A549 treated with AZD2906 at 1 μM for 4 hours (cell line): ENCODE measurements around the gene MPND. TPM values are rescaled to one million over a fixed set of nuclear protein-coding genes. Genes with fewer than 3 reads are reported as not detected.

ENCODE experiments used
- total RNA-seq: library from RNA; stranded (reverse); fragments of 200-300 nt; extraction: Qiagen RNA extraction; gene quantifications from 5 replicates; pipeline ENCODE4 v1.2.3, GENCODE V29; 2022

MPND gene
- 5.0 to 12.2 TPM (median 10.5 TPM) in 5 replicates for total RNA-seq

GRCh38 chr19:4343370-4344307, at the start of gene MPND:
TSS of gene MPND (plus strand) at chr19:4343562. CDS start at chr19:4343594, 32 bp downstream.

GRCh38 chr19:4302243-4302640, 41.1 kb upstream of the MPND start, which contains the start of gene TMIGD2:
TSS of gene TMIGD2 (minus strand) at chr19:4302389. CDS start at chr19:4302385, 4 bp downstream.

GRCh38 chr19:4304538-4305256, 38.7 kb upstream of the MPND start, which contains the start of gene FSD1:
TSS of gene FSD1 (plus strand) at chr19:4304598. CDS start at chr19:4304747, 149 bp downstream.

GRCh38 chr19:4338441-4339355, 4.7 kb upstream of the MPND start, which contains the start of gene STAP2:
TSS of gene STAP2 (minus strand) at chr19:4338827. CDS start at chr19:4338753, 74 bp downstream.

GRCh38 chr19:4400135-4400936, 57.0 kb downstream of the MPND start, which contains the start of gene SH3GL1:
TSS of gene SH3GL1 (minus strand) at chr19:4400547. CDS start at chr19:4400368, 179 bp downstream.

GRCh38 chr19:4402171-4403004, 59.0 kb downstream of the MPND start, which contains the start of gene CHAF1A:
TSS of gene CHAF1A (plus strand) at chr19:4402640. CDS start at chr19:4402763, 123 bp downstream.

Other genes starting within 250 kb of the MPND start
- gene MAP2K2, start 219.4 kb upstream of the MPND start, total RNA-seq = 120 to 196 TPM (median 177 TPM) in 5 replicates
- 0.08 to 0.15 TPM (median 0.11 TPM) in 5 replicates for gene CREB3L3, start 189.9 kb upstream of the MPND start, total RNA-seq
- gene SIRT6, start 161.0 kb upstream of the MPND start, total RNA-seq = 26.8 to 40.9 TPM (median 35.5 TPM) in 5 replicates
- 0.17 to 0.29 TPM (median 0.24 TPM) in 5 replicates for gene ANKRD24, start 160.9 kb upstream of the MPND start, total RNA-seq
- 2.5 to 4.9 TPM (median 3.1 TPM) in 5 replicates for gene EBI3, start 114.0 kb upstream of the MPND start, total RNA-seq
- 18.3 to 21.8 TPM (median 20.1 TPM) in 5 replicates for gene YJU2, start 96.5 kb upstream of the MPND start, total RNA-seq
- 0.12 to 0.17 TPM (median 0.15 TPM) in 3 of 5 replicates, not detected in the others for gene SHD, start 64.3 kb upstream of the MPND start, total RNA-seq
- gene TMIGD2, start 41.2 kb upstream of the MPND start, total RNA-seq = not detected in 5 replicates
- 8.0 to 9.1 TPM (median 8.3 TPM) in 5 replicates for gene FSD1, start 39.0 kb upstream of the MPND start, total RNA-seq
- 0.09 to 0.24 TPM in 2 of 5 replicates, not detected in the others for gene STAP2, start 4.7 kb upstream of the MPND start, total RNA-seq
- gene SH3GL1, start 57.0 kb downstream of the MPND start, total RNA-seq = 45.8 to 61.4 TPM (median 59.4 TPM) in 5 replicates
- gene CHAF1A, start 59.1 kb downstream of the MPND start, total RNA-seq = 20.4 to 22.3 TPM (median 21.2 TPM) in 5 replicates
- gene UBXN6, start 114.2 kb downstream of the MPND start, total RNA-seq = 39.6 to 66.9 TPM (median 60.1 TPM) in 5 replicates
- 25.2 to 29.7 TPM (median 26.5 TPM) in 5 replicates for gene HDGFL2, start 128.7 kb downstream of the MPND start, total RNA-seq
- gene PLIN4, start 174.9 kb downstream of the MPND start, total RNA-seq = 0.09 to 0.15 TPM (median 0.12 TPM) in 5 replicates
- 0.10 to 0.39 TPM (median 0.14 TPM) in 5 replicates for gene PLIN5, start 191.7 kb downstream of the MPND start, total RNA-seq
- 0.06 to 0.20 TPM (median 0.11 TPM) in 5 replicates for gene LRG1, start 196.5 kb downstream of the MPND start, total RNA-seq
- 4.9 to 6.0 TPM (median 5.0 TPM) in 5 replicates for gene SEMA6B, start 216.1 kb downstream of the MPND start, total RNA-seq